DND-41 (cell line): Measurements from ENCODE around the gene ENO4.

Experiments used
- ATAC-seq: fragments of 200-7000 bp; cut with Tn5 transposase; 3 replicates; pipeline ENCODE4 v1.9.1; 2021; ENCODE audit warnings: low read depth; ENCODE audit not compliant: insufficient read depth
- DNase-seq: peaks from one replicate; pipeline ENCODE4 v3.0.0-alpha.2; 2020
- H2AFZ ChIP-seq: 2 replicates; pipeline ENCODE4 v1.6.0; 2012; ENCODE audit warnings: low read depth, low read length
- H3K27ac ChIP-seq: 2 replicates; pipeline ENCODE4 v1.5.1; 2012; ENCODE audit warnings: low read length, inconsistent platforms
- H3K27me3 ChIP-seq: fragments of 200-600 bp; sonication (generic); 2 replicates; pipeline ENCODE4 v1.6.0; 2012; ENCODE audit warnings: low read length, mild to moderate bottlenecking, inconsistent platforms; ENCODE audit not compliant: insufficient read depth, poor library complexity
- H3K36me3 ChIP-seq: 2 replicates; pipeline ENCODE4 v1.5.1; 2012; ENCODE audit warnings: low read length, inconsistent platforms; ENCODE audit not compliant: insufficient read depth
- H3K4me1 ChIP-seq: 2 replicates; pipeline ENCODE4 v1.5.1; 2012; ENCODE audit warnings: mild to moderate bottlenecking, low read length; ENCODE audit not compliant: insufficient read depth
- H3K4me2 ChIP-seq: 2 replicates; pipeline ENCODE4 v1.6.0; 2012; ENCODE audit warnings: mild to moderate bottlenecking, moderate library complexity, low read length, inconsistent platforms; ENCODE audit not compliant: insufficient read depth
- H3K4me3 ChIP-seq, 2 experiments: fragments of 200-600 bp in 1 of 2; shearing (Covaris generic) in 1 of 2; 2 replicates each; pipeline ENCODE4 v1.5.1; 2012 to 2016; ENCODE audit warnings: inconsistent platforms in 2 of 2, low read length in 2 of 2, mild to moderate bottlenecking in 2 of 2, low read depth in 1 of 2, moderate library complexity in 1 of 2
- H3K79me2 ChIP-seq: 2 replicates; pipeline ENCODE4 v1.6.0; 2012; ENCODE audit warnings: low read length, inconsistent platforms; ENCODE audit not compliant: insufficient read depth
- H3K9ac ChIP-seq: 2 replicates; pipeline ENCODE4 v1.6.0; 2012; ENCODE audit warnings: low read depth, mild to moderate bottlenecking, inconsistent platforms, low read length, moderate library complexity
- H3K9me3 ChIP-seq: 2 replicates; pipeline ENCODE4 v1.5.1; 2012; ENCODE audit warnings: low read length, moderate library complexity, mild to moderate bottlenecking, inconsistent platforms; ENCODE audit not compliant: insufficient read depth, severe bottlenecking
- H4K20me1 ChIP-seq: 2 replicates; pipeline ENCODE4 v1.6.0; 2012; ENCODE audit warnings: low read length; ENCODE audit not compliant: insufficient read depth
- CTCF ChIP-seq: IDR thresholded peaks from 2 replicates; pipeline ENCODE4 v1.5.1; 2012; ENCODE audit warnings: borderline replicate concordance, low read length, moderate library complexity, mild to moderate bottlenecking; ENCODE audit not compliant: poor library complexity, severe bottlenecking; ENCODE audit errors: extremely low read depth
- EZH2 ChIP-seq: IDR thresholded peaks from 3 replicates; pipeline ENCODE4 v1.6.1; 2012; ENCODE audit warnings: borderline replicate concordance, low read depth, mild to moderate bottlenecking, moderate library complexity, low read length, inconsistent platforms; ENCODE audit not compliant: severe bottlenecking

The ENO4 gene

GRCh38 chr10:116802474-116802873, 46.8 kb upstream of the ENO4 start:
- TF ChIP-seq CTCF (no peak), EZH2 (no peak)
- no peak overlapping the region for H3K4me3 ChIP-seq
- H4K20me1 ChIP-seq: no peaks in the 10 kb centered on the region; the same call in 1 of the 2 replicates
- H3K36me3 ChIP-seq: no peaks in the 10 kb centered on the region
- H3K27me3 ChIP-seq: no peaks in the 10 kb centered on the region
- H3K9me3 ChIP-seq: no peaks in the 10 kb centered on the region
- ATAC-seq (no peak), DNase-seq (no peak)
- no peaks in the 10 kb centered on the region for H3K79me2 ChIP-seq
- no peak overlapping the region for H3K9ac ChIP-seq
- H3K4me1 ChIP-seq: no peaks in the 10 kb centered on the region
- H3K4me2 ChIP-seq: no peak overlapping the region
- H3K27ac ChIP-seq: no peak overlapping the region
- H2AFZ ChIP-seq: no peak overlapping the region

- no peak overlapping the region for H3K27ac ChIP-seq
- no peak overlapping the region for H3K4me3 ChIP-seq
- H3K36me3 ChIP-seq: no peaks in the 10 kb centered on the region
- no peak for DNase-seq
- no peak overlapping the region for H2AFZ ChIP-seq
- H3K27me3 ChIP-seq: no peaks in the 10 kb centered on the region
- no peaks in the 10 kb centered on the region for H3K9me3 ChIP-seq
- ATAC-seq: no peak
- no peaks in the 10 kb centered on the region for H3K79me2 ChIP-seq
- no peak overlapping the region for H3K9ac ChIP-seq
- no peaks in the 10 kb centered on the region; the same call in 1 of the 2 replicates for H4K20me1 ChIP-seq
- no peak overlapping the region for H3K4me2 ChIP-seq
- no peaks in the 10 kb centered on the region for H3K4me1 ChIP-seq
- TF ChIP-seq EZH2: no peak
- no peak for TF ChIP-seq CTCF
Observed at GRCh38 chr10:116802876-116803275, 46.4 kb upstream of the ENO4 start.

GRCh38 chr10:116803451-116804249, 45.6 kb upstream of the ENO4 start:
- H3K9ac ChIP-seq: no peak overlapping the region
- H4K20me1 ChIP-seq: no peaks in the 10 kb centered on the region
- H3K27ac ChIP-seq: no peak overlapping the region
- H2AFZ ChIP-seq: no peak overlapping the region
- H3K4me1 ChIP-seq: no peaks in the 10 kb centered on the region
- no peaks in the 10 kb centered on the region for H3K79me2 ChIP-seq
- H3K36me3 ChIP-seq: no peaks in the 10 kb centered on the region
- H3K9me3 ChIP-seq: no peaks in the 10 kb centered on the region
- H3K4me2 ChIP-seq: no peak overlapping the region
- TF ChIP-seq EZH2: no peak
- TF ChIP-seq CTCF: no peak
- no peak for DNase-seq
- no peak for ATAC-seq
- H3K4me3 ChIP-seq: no peak overlapping the region
- no peaks in the 10 kb centered on the region for H3K27me3 ChIP-seq
